ENCODE data around the gene EXOSC5.
"Not testable (repeated sequence)": the region's sequence is repeated elsewhere in the genome, so short reads cannot be mapped to it uniquely, and the experiment has no call there.

Gene EXOSC5

DNA sequence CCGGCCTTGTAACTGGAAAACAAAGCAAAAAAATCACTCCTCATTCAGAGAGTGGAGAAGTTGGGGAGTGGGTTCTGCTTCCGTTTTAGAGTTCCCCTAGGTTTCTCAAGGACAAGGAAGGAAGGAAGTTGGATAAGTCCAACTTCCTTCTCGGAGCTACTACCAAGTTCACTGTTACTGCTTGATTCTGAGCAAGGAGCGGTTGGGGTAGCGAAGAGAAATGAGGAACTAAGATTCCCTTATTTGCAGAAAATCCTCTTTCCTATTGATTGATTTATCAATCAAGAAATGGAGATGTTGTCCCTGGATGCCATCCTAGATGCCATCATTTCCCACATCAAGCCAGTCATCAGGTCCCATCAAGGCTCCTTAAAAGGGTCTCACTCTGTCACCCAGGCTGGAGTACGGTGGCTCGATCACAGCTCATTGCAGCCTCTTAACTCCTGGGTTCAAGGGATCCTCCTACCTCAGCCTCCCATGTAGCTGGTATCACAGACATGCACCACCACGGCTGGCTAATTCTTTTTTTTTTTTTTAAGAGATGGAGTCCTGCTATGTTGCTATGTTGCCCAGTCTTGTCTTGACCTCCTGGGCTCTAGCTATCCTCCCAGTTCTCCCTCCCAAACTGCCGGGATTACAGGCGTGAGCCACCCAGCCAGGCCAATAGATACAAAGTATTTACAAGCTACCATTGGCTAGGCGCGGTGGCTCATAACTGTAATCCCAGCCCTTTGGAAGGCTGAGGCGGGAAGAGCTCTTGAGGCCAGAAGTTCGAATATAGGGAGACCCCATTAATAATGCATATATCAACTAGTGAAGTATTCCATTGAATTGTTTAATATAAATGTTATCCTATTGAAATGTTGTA, 32.4 kb downstream of the EXOSC5 start:
- DNase-seq = no peak

- peak; percentile 99 for DNase-seq
Measured at GRCh38 chr19:41363753-41364523, 33.2 kb downstream of the EXOSC5 start, which contains the start of gene B9D2. Gene B9D2, minus strand, starts transcription at chr19:41364149. Its CDS starts 630 bp downstream, at chr19:41363519.

DNA sequence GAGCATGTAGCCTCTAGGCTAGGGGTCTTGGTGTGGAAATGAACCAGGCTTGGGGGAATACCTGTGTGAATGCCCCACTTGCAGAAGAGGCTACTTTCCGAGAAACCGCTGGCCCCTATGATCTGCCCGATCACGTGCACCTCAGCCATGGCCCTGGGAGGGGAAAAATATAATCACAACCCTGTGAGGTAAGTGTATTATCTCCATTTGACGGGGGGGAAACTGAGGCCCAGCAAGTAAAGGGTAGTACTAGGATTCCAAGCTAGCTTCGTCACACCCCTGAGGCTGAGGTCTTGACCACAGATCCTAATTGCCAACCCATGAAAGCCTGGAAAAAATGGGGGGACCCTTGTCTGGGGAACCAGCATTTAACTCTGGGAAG, 33.8 kb downstream of the EXOSC5 start:
- DNase-seq = no peak

GRCh38 chr19:41362143-41362847, 34.9 kb downstream of the EXOSC5 start:
- no peak for DNase-seq

GRCh38 chr19:41359741-41360140, 37.4 kb downstream of the EXOSC5 start:
- no peak for DNase-seq

- DNase-seq = no peak
Measured at GRCh38 chr19:41357746-41358145, 39.4 kb downstream of the EXOSC5 start.

GRCh38 chr19:41356984-41357739, 40.0 kb downstream of the EXOSC5 start:
- DNase-seq = no peak

GRCh38 chr19:41355802-41356201, 41.4 kb downstream of the EXOSC5 start:
- no peak for DNase-seq

GRCh38 chr19:41355035-41355434, 42.1 kb downstream of the EXOSC5 start:
- no peak for DNase-seq

- DNase-seq = no peak
Measured at GRCh38 chr19:41354343-41354953, 42.7 kb downstream of the EXOSC5 start.

GRCh38 chr19:41353466-41354342, 43.5 kb downstream of the EXOSC5 start, which contains the start of gene TGFB1:
Gene TGFB1, minus strand, starts transcription at chr19:41353922. Its CDS starts 878 bp downstream, at chr19:41353044.
- peak; percentile 84 for DNase-seq

DNA sequence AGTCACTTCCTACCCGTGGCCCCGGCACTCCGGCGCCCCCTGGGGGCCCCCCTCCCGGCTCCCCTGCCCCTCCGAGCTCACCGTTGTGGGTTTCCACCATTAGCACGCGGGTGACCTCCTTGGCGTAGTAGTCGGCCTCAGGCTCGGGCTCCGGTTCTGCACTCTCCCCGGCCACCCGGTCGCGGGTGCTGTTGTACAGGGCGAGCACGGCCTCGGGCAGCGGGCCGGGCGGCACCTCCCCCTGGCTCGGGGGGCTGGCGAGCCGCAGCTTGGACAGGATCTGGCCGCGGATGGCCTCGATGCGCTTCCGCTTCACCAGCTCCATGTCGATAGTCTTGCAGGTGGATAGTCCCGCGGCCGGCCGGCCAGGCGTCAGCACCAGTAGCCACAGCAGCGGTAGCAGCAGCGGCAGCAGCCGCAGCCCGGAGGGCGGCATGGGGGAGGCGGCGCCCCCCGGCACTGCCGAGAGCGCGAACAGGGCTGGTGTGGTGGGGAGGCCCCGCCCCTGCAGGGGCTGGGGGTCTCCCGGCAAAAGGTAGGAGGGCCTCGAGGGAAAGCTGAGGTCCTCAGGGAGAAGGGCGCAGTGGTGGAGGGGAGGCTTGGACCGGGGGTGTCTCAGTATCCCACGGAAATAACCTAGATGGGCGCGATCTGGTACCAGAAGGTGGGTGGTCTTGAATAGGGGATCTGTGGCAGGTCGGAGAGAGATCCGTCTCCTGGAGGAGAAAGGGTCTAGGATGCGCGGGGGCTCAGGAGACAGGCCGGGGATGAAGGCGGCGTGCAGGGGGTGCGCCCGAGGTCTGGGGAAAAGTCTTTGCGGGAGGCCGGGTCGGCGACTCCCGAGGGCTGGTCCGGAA, 44.3 kb downstream of the EXOSC5 start:
- peak; percentile 76 for DNase-seq

- DNase-seq = no peak
Measured at GRCh38 chr19:41352279-41352608, 44.9 kb downstream of the EXOSC5 start.

DNA sequence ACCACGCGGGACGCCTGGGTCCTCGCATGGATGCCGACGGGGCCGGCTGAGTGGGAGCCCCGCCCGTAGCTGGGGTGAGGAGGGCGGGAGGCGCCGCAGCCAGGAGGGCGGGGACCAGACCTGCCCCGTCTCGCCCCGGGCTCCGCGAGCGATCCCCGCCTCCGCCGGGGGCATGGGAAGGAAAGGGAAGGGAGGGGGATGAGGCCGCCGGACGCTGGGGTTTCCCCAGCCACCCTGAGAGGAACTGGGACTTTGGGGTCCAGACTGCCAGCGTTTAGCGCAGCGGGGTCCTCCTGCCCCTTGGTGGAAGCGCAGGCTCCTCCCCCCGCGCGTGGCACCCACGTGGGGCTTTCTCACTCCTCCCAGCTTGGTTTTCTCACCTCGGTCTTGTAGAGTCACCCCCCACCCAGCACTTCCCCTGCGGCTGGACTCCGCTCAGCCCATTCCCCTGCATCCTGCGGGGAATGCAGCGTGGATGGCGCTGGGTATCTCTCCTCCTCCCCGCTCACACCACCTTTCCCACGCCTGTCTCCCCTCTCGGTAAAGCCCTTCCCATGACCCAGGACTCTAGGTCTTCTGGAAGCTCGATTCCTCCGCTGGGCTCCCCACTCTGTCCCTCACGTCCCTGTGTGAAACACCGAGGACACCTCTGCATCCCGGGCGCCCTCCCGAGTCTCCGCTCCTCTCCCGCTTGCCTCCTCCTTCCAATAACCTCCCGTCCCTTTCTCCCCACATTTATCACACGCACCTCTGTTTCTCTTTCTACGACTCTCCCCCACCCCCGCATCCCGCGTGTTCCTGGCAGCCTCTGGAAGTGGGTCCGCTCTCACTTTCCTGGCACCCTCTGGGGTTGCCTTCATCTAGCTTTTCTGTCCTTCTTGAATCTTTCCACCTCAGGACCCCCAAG, 45.6 kb downstream of the EXOSC5 start:
- peak; percentile 42 for DNase-seq

DNA sequence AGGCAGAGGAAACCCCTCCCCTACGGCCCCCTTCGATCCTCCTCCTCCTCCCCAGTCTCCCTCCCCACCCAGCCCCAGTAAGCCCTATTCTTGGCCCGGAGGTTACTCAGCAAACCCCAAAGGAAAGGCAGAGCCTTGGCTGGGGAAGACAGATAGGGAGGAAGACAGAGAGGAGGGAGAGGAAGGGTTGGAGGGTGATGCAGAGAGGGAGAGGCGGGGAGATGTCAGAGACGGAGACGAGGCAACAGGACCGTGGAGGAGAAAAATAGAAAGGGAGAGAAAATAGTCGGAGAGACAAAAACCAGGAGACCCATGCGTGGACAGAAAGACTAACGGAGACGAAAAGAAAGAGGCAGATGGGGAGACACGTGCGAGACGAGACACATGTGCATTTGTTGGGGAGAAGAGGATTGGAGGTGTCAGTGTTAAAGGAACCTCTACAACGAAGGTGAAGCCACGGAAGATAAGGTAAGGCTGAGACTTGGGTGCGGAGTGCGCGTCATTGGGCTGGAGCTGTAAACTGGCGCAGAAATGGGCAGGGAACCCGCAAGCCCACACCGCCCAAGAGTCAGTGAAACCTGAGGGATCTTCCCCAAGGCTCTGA, 46.3 kb downstream of the EXOSC5 start:
- DNase-seq = peak; percentile 22

DNA sequence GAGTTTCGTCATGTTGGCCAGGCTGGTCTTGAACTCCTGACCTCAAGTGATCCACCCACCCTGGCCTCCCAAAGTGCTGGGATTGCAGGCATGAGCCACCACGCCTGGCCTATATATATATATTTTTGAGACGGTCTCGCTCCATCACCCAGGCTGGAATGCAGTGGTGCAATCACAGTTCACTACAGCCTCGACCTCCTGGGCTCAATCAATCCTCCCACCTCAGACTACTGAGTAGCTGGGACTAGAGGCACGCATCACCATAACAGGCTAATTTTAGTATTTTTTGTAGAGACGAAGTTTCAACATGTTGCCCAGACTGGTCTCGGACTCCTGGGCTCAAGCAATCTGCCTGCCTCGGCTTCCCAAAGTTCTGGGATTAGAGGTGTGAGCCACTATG, 50.2 kb downstream of the EXOSC5 start:
- DNase-seq = not testable (repeated sequence)

DNA sequence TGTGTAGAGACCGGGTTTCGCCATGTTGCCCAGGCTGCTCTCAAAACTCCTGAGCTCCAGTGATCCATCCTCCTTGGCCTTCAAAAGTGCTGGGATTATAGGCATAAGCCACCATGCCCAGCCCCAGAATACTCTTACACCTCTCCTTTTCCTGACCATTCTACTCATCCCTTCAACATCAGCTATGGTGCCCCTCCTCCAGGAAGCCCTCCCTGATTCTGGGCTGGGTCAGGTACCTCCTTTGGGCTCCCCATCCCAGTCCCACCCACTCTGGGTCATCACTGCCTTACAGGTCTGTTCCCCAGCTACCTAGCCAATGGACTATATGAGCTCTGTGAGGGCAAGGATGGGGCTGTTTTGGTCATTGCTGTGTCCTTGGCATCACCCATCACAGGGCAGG, 53.0 kb downstream of the EXOSC5 start:
- no peak for DNase-seq

DNA sequence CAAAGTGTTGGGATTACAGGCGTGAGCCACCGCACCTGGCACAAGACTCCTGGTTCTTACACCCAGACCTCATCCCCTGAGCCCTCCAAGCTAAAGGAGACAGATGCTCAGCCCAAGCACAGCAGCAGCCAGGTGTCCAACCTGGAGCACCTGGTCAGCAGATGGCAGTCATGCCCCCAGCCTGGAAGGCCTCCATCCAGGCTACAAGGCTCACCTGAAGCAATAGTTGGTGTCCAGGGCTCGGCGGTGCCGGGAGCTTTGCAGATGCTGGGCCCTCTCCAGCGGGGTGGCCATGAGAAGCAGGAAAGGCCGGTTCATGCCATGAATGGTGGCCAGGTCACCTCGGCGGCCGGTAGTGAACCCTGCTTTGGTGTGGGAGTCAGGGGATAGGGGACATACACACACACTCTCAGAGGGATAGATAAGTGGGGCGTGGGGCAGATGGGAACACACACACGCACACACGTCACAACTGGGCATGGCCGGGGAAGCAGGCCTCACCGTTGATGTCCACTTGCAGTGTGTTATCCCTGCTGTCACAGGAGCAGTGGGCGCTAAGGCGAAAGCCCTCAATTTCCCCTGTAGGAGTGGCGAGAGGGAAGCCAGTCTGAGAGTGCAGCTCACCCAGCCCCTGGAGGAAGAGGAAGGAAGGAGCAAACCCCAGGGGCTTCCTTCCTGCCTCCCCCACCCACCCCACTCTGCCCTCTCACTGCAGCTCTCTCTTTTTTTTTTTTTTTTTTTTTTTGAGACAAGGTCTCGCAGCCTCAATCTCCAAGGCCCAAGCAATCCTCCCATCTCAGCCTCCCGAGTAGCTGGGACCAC, 55.3 kb downstream of the EXOSC5 start:
- DNase-seq = no peak

Data from eye (tissue), 1 donor.